ENCODE data around the gene RGS18.
"Not testable (repeated sequence)": the region's sequence is repeated elsewhere in the genome, so short reads cannot be mapped to it uniquely, and the experiment has no call there.

RGS18 gene, protein sequence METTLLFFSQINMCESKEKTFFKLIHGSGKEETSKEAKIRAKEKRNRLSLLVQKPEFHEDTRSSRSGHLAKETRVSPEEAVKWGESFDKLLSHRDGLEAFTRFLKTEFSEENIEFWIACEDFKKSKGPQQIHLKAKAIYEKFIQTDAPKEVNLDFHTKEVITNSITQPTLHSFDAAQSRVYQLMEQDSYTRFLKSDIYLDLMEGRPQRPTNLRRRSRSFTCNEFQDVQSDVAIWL

DNA sequence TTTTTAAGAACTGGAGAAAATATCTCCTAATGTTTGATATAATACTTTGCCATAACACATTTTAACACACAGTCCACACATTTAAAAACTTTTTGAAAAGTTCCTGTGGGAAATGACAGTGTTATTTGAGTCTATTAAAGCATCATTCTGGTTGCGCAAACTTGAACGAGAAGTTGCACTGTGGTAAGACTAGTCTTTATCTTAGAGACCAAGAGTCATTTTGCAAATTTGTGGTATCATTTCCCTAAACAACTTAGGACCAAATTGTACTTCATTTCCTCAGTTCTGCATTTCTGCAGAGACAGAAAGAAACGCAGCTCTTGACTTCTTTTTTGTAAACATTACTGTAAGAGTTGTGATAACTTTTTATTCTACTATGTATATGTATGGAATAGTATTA, at the start of gene RGS18:
TSS of gene RGS18 (plus strand) at position 282 of the 400 bp plus-strand sequence. CDS start 176 bp downstream, outside the sequence.
- DNase-seq, result peak; percentile 9

DNA sequence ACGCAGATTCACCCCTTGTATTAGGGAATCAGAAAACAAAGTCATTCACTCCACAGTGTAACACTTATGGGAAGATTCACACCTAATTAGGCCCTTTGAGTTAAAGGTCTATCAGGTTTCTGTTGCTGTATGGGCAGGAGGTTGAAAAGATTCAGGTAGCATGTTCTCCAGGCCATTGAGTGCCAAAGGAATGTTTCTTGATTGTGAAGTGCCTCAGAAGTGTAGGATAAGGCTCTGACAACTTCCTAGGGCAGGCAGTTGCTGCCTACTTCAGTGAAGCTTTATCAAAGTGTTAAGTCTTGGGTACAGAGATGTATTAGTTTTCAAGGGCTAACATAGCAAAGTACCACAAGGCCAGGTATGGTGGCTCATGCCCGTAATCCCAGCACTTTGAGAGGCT, 48.7 kb upstream of the RGS18 start:
- DNase-seq, result no peak

- DNase-seq, result no peak
These were observed 43.3 kb upstream of the RGS18 start for GRCh38 chr1:192115000-192115399.

DNA sequence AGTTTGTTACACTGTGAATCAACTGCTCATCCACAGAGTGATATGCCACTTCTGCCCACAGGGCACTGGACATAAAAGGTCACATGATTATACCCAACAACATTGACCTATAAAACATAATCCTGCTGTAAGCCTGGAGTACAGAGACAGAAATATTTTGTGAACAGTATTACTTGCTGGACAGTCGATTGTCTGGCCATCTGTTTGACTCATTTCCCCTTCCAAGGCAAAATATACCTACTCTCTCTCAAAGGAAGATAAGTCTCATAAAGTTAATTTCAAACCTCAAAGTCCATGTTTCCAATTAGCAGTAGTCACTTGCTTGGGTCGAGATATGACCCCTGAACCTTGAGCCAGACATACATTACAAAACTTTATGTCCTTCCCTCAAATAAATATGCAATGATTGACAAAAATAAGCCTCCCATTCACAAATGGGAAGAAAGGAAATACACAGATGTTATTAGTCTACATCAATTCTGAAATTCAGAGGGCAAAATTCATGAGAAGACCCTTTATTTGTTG, 39.3 kb upstream of the RGS18 start:
- DNase-seq, result no peak

DNA sequence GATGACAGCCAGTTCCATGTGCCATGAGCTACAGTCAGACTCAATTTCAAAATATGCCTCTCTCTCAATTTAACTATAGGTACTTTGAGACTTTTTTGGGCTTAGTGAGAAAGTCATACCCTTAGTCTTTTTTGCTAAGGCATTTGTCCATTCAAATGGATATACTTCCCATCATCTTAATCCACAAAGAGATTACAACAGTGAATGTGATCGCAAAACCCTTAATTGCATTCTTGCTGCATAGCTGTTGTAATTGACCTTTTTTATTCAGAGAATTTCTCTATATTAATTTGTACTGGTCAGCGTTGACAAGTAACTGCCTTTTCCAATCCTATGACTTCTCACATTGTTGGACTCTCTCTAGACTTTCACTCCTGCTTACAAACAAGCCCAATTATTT, 38.6 kb upstream of the RGS18 start:
- DNase-seq, result no peak

DNA sequence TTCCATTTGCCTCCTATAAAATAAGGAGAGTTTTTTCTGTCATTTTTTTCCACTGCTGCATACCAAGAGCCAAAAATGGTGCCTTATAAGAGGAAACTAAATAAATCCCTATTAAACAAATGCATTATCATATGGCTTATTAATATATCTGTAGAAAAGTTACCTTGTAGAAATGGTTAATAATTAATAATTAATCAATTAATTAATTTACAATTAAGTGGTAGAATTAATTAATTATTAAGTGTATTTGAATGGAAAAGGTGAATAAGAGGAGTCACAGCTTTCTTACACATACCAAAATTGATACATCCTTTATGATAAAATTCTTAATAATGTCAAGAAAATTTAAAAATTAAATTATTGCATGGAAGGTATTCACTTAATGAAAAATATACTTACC, 35.6 kb upstream of the RGS18 start:
- no peak for DNase-seq

DNA sequence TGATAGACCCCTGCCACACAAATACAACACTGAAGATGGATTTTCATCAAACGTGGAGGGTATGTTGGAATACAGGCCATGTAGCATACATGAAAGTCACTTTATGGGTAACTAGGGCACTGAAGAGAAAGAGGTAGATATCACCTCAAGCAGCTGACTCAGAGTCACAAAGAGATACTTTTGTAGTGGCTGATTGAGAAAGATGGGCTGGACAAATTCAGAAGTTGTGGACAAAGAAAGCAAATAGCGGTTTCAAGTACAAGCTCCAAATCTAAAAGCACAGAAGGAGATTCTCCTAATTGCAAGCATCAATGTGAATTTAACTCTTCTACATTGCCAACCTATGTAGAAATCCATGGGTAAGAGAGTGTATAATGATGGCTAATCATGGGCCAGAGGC, 35.0 kb upstream of the RGS18 start:
- DNase-seq, result no peak

GRCh38 chr1:192126030-192126619, 32.1 kb upstream of the RGS18 start:
- no peak for DNase-seq

DNA sequence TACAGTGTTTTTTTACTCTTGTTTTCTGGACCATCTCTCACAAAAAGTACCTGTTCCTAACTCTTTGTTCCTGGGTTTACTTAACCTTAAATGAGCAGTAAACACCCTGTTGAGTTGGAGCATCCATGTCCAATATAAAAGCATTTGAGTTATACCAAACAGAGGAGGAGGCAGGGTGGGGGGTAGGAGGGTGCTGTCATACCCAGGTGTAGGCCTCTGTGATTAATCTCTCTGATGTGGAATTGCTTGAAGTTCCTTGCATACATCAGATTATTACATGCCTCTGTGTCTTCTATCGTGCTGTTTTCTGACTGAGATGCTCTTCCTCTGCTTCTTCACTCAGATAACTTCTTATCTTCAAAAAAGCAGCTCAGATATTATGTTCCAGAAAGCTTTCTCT, 28.1 kb upstream of the RGS18 start:
- no peak for DNase-seq

DNA sequence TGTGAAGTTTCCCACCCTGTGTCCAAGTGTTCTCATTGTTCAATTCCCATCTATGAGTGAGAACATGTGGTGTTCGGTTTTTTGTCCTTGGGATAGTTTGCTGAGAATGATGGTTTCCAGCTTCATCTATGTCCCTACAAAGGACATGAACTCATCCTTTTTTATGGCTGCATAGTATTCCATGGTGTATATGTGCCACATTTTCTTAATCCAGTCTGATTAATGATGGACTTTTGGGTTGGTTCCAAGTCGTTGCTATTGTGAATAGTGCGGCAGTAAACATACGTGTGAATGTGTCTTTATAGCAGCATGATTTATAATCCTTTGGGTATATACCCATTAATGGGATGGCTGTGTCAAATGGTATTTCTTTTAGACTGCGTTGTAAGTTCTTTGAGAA, 27.4 kb upstream of the RGS18 start:
- DNase-seq, result not testable (repeated sequence)

GRCh38 chr1:192131914-192132313, 26.3 kb upstream of the RGS18 start:
- DNase-seq, result no peak

- DNase-seq, result no peak
These were observed 24.8 kb upstream of the RGS18 start for GRCh38 chr1:192133350-192133926.

- DNase-seq, result no peak
These were observed 17.9 kb upstream of the RGS18 start for GRCh38 chr1:192140382-192140781.

GRCh38 chr1:192147221-192147620, 11.0 kb upstream of the RGS18 start:
- DNase-seq, result no peak

DNA sequence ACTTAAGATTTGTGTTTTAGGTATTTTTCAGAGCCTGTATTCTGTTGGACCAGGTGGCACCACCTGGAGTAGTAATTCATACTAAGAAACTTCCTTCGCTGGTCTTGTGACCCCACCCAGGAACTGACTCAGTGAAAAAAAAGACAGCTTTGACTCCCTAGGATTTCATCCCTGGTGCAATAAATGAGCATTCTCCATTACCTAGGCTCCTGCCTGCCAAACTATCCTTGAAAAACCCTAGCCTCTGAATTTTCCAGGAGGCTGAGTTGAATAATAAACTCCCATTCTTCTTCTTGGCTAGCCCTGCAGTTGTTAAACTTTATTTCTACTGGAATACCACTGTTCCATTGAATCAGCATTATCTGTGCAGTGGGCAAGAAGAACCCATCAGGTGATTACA, 10.6 kb upstream of the RGS18 start:
- DNase-seq, result no peak

- no peak for DNase-seq
These were observed 7.1 kb upstream of the RGS18 start for GRCh38 chr1:192151176-192151575.

- DNase-seq, result no peak
These were observed 5.0 kb upstream of the RGS18 start for GRCh38 chr1:192153276-192153675.

GRCh38 chr1:192157067-192157466, 1.2 kb upstream of the RGS18 start:
- no peak for DNase-seq

GRCh38 chr1:192159014-192159413, 752 bp downstream of the RGS18 start:
- DNase-seq, result no peak

GRCh38 chr1:192159781-192160180, 1.5 kb downstream of the RGS18 start:
- DNase-seq, result no peak

DNA sequence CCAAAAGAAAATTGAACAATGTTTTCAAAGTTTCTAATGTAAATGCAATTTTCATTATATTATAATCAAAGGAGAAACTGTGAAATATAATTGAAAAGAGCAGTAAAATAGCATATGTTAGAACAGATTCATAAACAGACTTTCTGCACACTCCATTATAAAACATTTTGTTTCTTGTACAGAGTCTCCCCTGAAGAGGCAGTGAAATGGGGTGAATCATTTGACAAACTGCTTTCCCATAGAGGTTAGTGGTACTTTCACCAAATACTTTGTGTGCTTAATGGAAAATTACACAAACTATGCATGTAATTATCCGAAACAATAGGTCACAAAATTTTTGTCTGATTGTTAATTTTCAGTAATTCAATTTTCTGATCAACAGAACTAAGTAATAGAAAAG, 1.9 kb downstream of the RGS18 start:
- no peak for DNase-seq

- DNase-seq, result no peak
These were observed 3.7 kb downstream of the RGS18 start for GRCh38 chr1:192161976-192162375.

DNA sequence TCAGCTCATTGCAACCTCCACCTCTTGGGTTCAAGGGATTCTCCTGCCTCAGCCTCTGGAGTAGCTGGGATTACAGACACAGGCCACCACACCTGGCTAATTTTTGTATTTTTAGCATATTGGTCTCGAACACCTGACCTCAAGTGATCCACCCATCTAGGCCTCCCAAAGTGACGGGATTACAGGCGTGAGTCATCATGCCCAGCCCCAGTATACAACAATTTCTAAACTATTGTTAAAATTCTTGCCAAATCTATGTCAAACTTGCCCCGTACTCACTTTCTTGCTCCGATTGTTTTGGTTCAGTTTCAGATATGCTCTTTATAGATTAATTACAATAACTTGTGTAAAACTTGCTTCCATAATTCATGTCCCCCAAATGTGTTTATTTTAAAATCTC, 4.1 kb downstream of the RGS18 start:
- DNase-seq, result no peak

DNA sequence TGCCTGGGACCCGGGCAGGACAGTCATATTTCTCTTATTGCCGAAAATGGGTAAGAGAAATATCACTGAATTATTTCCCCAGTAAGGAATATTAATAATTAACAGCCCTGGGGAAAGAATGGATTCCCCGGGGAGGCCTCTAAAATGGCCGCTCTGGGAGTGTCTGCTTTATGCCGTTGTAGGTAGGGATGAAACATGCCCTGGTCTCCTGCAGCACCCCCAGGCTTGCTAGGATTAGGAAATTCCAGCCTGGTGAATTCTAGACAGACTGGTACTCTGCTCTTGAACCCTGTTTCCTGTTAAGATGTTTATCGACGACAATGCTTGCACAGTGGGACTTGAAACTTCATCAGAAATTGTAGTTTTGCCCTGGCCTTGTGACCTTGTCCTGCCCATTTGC, 6.7 kb downstream of the RGS18 start:
- not testable (repeated sequence) for DNase-seq

DNA sequence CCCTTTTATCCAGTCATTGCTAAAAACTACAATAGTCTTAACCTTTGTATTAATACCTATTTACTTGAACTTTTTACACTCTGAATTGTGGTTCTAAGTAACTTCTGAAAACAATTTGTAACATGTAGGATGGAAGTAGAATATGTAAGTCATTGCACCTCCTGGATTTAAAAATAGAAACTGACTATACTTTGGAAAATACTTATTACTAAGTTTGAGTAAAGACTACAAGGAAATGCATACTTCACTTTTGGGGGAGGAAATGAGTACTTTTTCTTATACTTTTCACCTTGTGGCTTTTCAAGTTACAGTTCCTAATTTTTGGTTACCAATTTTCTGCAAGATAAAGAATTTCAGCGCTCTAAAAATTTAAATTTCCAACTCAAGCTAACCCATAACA, 8.7 kb downstream of the RGS18 start:
- DNase-seq, result no peak
